Immature natural killer cell (primary cell): ENCODE data around the gene NUDT3. TPM values are rescaled to one million over a fixed set of nuclear protein-coding genes. Genes with fewer than 3 reads are reported as not detected.

Source experiments
- DNase-seq, 3 donors: peaks; one replicate each; pipeline ENCODE4 v3.0.0; 2022; ENCODE audit warnings: mixed read lengths in 1 of 3
- H3K27ac Mint-ChIP-seq, 6 donors: one replicate each; pipeline ENCODE4 v1.8.0; 2020; ENCODE audit warnings: mixed read lengths in 6 of 6, mild to moderate bottlenecking in 5 of 6, inconsistent platforms in 4 of 6, moderate library complexity in 3 of 6
- H3K27me3 Mint-ChIP-seq, 3 donors: one replicate each; pipeline ENCODE4 v1.8.0; 2020 to 2021; ENCODE audit warnings: low read depth in 3 of 3, mild to moderate bottlenecking in 3 of 3, mixed read lengths in 3 of 3, moderate library complexity in 3 of 3, inconsistent platforms in 1 of 3
- H3K36me3 Mint-ChIP-seq, 3 donors: one replicate each; pipeline ENCODE4 v1.8.0; 2020; ENCODE audit warnings: mixed read lengths in 3 of 3, inconsistent platforms in 2 of 3, mild to moderate bottlenecking in 2 of 3
- H3K4me1 Mint-ChIP-seq, 2 donors: one replicate each; pipeline ENCODE4 v1.8.0; 2020; ENCODE audit warnings: inconsistent platforms in 2 of 2, mild to moderate bottlenecking in 2 of 2, mixed read lengths in 2 of 2, moderate library complexity in 1 of 2
- H3K4me3 Mint-ChIP-seq, 5 donors: one replicate each; pipeline ENCODE4 v1.8.0; 2020; ENCODE audit warnings: mild to moderate bottlenecking in 5 of 5, mixed read lengths in 5 of 5, inconsistent platforms in 3 of 5, moderate library complexity in 3 of 5
- H3K9me3 Mint-ChIP-seq, 6 donors: one replicate each; pipeline ENCODE4 v1.8.0; 2020; ENCODE audit warnings: mild to moderate bottlenecking in 6 of 6, mixed read lengths in 6 of 6, inconsistent platforms in 4 of 6, moderate library complexity in 3 of 6
- polyA plus RNA-seq, 3 donors: library from polyadenylated mRNA; unstranded; fragments of 300-500 nt; fragmentation: Illumina TruSeq; gene quantifications; one replicate each; pipeline ENCODE4 v1.2.3, GENCODE V29; 2021

NUDT3 gene
- polyA plus RNA-seq, 3 donors from 2014 or later, result 5.0 to 10.3 (median 8.3) TPM

GRCh38 chr6:34310817-34311216 is 81.7 kb downstream of the NUDT3 start:
- peaks cover 13 to 20% of the 10 kb centered on the region in 2 donors for H3K4me1 Mint-ChIP-seq
- no peaks in the 10 kb centered on the region for H3K9me3 Mint-ChIP-seq
- no peak overlapping the region for H3K4me3 Mint-ChIP-seq
- H3K27me3 Mint-ChIP-seq, result peaks cover 0 to 1% (median 0%) of the 10 kb centered on the region in 3 donors
- no peak overlapping the region for H3K27ac Mint-ChIP-seq
- no peak for DNase-seq
- H3K36me3 Mint-ChIP-seq, result no peaks in the 10 kb centered on the region

- DNase-seq, result no peak
- H3K9me3 Mint-ChIP-seq, result no peaks in the 10 kb centered on the region
- no peak overlapping the region for H3K4me3 Mint-ChIP-seq
- H3K4me1 Mint-ChIP-seq, result peaks cover 5 to 7% of the 10 kb centered on the region in 2 donors
- no peak overlapping the region for H3K27ac Mint-ChIP-seq
- no peaks in the 10 kb centered on the region for H3K36me3 Mint-ChIP-seq
- no peaks in the 10 kb centered on the region for H3K27me3 Mint-ChIP-seq
These were observed 84.0 kb downstream of the NUDT3 start for GRCh38 chr6:34308483-34308882.

GRCh38 chr6:34305982-34306708 is 86.3 kb downstream of the NUDT3 start:
- H3K36me3 Mint-ChIP-seq, result no peaks in the 10 kb centered on the region
- DNase-seq, result no peak
- no peak overlapping the region for H3K4me3 Mint-ChIP-seq
- H3K9me3 Mint-ChIP-seq, result no peaks in the 10 kb centered on the region
- H3K4me1 Mint-ChIP-seq, result peaks cover 5 to 7% of the 10 kb centered on the region in 2 donors
- H3K27me3 Mint-ChIP-seq, result peaks cover 0 to 2% (median 0%) of the 10 kb centered on the region in 3 donors
- H3K27ac Mint-ChIP-seq, result no peak overlapping the region

- Mint-ChIP-seq H3K27ac (peak overlapping the region in 1 of 6 donors; percentile 59), H3K4me3 (no peak overlapping the region), H3K4me1 (peaks cover 5 to 7% of the 10 kb centered on the region in 2 donors), H3K27me3 (peaks cover 0 to 2% (median 0%) of the 10 kb centered on the region in 3 donors), H3K36me3 (no peaks in the 10 kb centered on the region), H3K9me3 (no peaks in the 10 kb centered on the region)
- DNase-seq, result no peak
These were observed 87.0 kb downstream of the NUDT3 start for GRCh38 chr6:34305497-34305896.

GRCh38 chr6:34304164-34304563 is 88.3 kb downstream of the NUDT3 start:
- Mint-ChIP-seq H3K4me1 (peaks cover 2 to 7% of the 10 kb centered on the region in 2 donors), H3K4me3 (no peak overlapping the region), H3K27me3 (peaks cover 0 to 2% (median 0%) of the 10 kb centered on the region in 3 donors), H3K27ac (no peak overlapping the region), H3K36me3 (no peaks in the 10 kb centered on the region), H3K9me3 (no peaks in the 10 kb centered on the region)
- no peak for DNase-seq

GRCh38 chr6:34302929-34303328 is 89.5 kb downstream of the NUDT3 start:
- H3K9me3 Mint-ChIP-seq, result no peaks in the 10 kb centered on the region

GRCh38 chr6:34301408-34301807 is 91.1 kb downstream of the NUDT3 start:
- Mint-ChIP-seq H3K9me3 (no peaks in the 10 kb centered on the region), H3K27me3 (peaks cover 0 to 2% (median 0%) of the 10 kb centered on the region in 3 donors), H3K27ac (no peak overlapping the region), H3K4me1 (peaks cover 3 to 10% of the 10 kb centered on the region in 2 donors), H3K4me3 (no peak overlapping the region), H3K36me3 (no peaks in the 10 kb centered on the region)
- DNase-seq, result no peak

More at GRCh38 chr6:34302929-34303328, 89.5 kb downstream of the NUDT3 start:
- H3K27me3 Mint-ChIP-seq, result peaks cover 0 to 2% (median 0%) of the 10 kb centered on the region in 3 donors
- H3K27ac Mint-ChIP-seq, result no peak overlapping the region
- H3K4me3 Mint-ChIP-seq, result no peak overlapping the region
- no peaks in the 10 kb centered on the region for H3K36me3 Mint-ChIP-seq
- no peaks in the 10 kb centered on the region for H3K4me1 Mint-ChIP-seq
- no peak for DNase-seq

GRCh38 chr6:34300332-34300751 is 92.1 kb downstream of the NUDT3 start:
- Mint-ChIP-seq H3K27me3 (peaks cover 0 to 2% (median 0%) of the 10 kb centered on the region in 3 donors), H3K4me3 (no peak overlapping the region), H3K9me3 (no peaks in the 10 kb centered on the region), H3K27ac (peak overlapping the region in 3 of 6 donors; percentile 11 to 37 (median 23)), H3K4me1 (peaks cover 10 to 18% of the 10 kb centered on the region in 2 donors), H3K36me3 (peaks cover 0 to 4% (median 3%) of the 10 kb centered on the region in 3 donors)
- no peak for DNase-seq

- Mint-ChIP-seq H3K9me3 (no peaks in the 10 kb centered on the region), H3K27ac (no peak overlapping the region), H3K4me3 (no peak overlapping the region), H3K27me3 (peaks cover 0 to 2% (median 0%) of the 10 kb centered on the region in 3 donors), H3K4me1 (peaks cover 10 to 27% of the 10 kb centered on the region in 2 donors), H3K36me3 (peaks cover 4 to 8% (median 7%) of the 10 kb centered on the region in 3 donors)
- DNase-seq, result no peak
These were observed 93.5 kb downstream of the NUDT3 start for GRCh38 chr6:34298941-34299340.

GRCh38 chr6:34295721-34296120 is 96.7 kb downstream of the NUDT3 start:
- Mint-ChIP-seq H3K36me3 (peaks cover 17 to 20% (median 18%) of the 10 kb centered on the region in 3 donors), H3K4me1 (peaks cover 10 to 27% of the 10 kb centered on the region in 2 donors), H3K4me3 (peak overlapping the region in 4 of 5 donors; percentile 2 to 72 (median 16)), H3K9me3 (no peaks in the 10 kb centered on the region), H3K27me3 (peaks cover 0 to 2% (median 0%) of the 10 kb centered on the region in 3 donors), H3K27ac (peak overlapping the region; percentile 31 to 87 (median 68))
- peak in 1 of 3 donors; percentile 3 for DNase-seq

- Mint-ChIP-seq H3K9me3 (no peaks in the 10 kb centered on the region), H3K4me3 (no peak overlapping the region), H3K36me3 (peaks cover 17 to 20% (median 19%) of the 10 kb centered on the region in 3 donors), H3K27me3 (peaks cover 0 to 2% (median 0%) of the 10 kb centered on the region in 3 donors), H3K4me1 (peaks cover 21 to 40% of the 10 kb centered on the region in 2 donors), H3K27ac (peak overlapping the region in 2 of 6 donors; percentile 46 to 68)
- no peak for DNase-seq
These were observed 99.5 kb downstream of the NUDT3 start for GRCh38 chr6:34292954-34293353.

GRCh38 chr6:34289137-34289536 is 103.3 kb downstream of the NUDT3 start:
- no peak for DNase-seq
- Mint-ChIP-seq H3K9me3 (no peaks in the 10 kb centered on the region), H3K4me3 (peak overlapping the region in 1 of 5 donors; percentile 39), H3K27me3 (peaks cover 0 to 2% (median 0%) of the 10 kb centered on the region in 3 donors), H3K4me1 (peaks cover 18 to 30% of the 10 kb centered on the region in 2 donors), H3K36me3 (peaks cover 20 to 27% (median 25%) of the 10 kb centered on the region in 3 donors), H3K27ac (peak overlapping the region in 4 of 6 donors; percentile 12 to 74 (median 50))

GRCh38 chr6:34288581-34288980 is 103.9 kb downstream of the NUDT3 start:
- DNase-seq, result peak in 1 of 3 donors; percentile 2
- Mint-ChIP-seq H3K27ac (peak overlapping the region; percentile 12 to 74 (median 29)), H3K36me3 (peaks cover 23 to 30% (median 24%) of the 10 kb centered on the region in 3 donors), H3K4me1 (peaks cover 18 to 30% of the 10 kb centered on the region in 2 donors), H3K9me3 (no peaks in the 10 kb centered on the region), H3K27me3 (peaks cover 0 to 2% (median 0%) of the 10 kb centered on the region in 3 donors), H3K4me3 (peak overlapping the region in 2 of 5 donors; percentile 9 to 39)

GRCh38 chr6:34285448-34286164 is 106.9 kb downstream of the NUDT3 start:
- Mint-ChIP-seq H3K4me1 (peaks cover 18 to 30% of the 10 kb centered on the region in 2 donors), H3K36me3 (peaks cover 10 to 28% (median 18%) of the 10 kb centered on the region in 3 donors), H3K9me3 (no peaks in the 10 kb centered on the region), H3K27ac (no peak overlapping the region), H3K4me3 (no peak overlapping the region), H3K27me3 (no peaks in the 10 kb centered on the region)
- no peak for DNase-seq
